Right lobe of liver (tissue), 4 donors: ENCODE results near the gene NCDN.

Source experiments
- CTCF ChIP-seq, 4 donors: fragments of 200-600 bp in 3 of 4; fragments of 450-650 bp in 1 of 4; IDR thresholded peaks; one replicate each; pipeline versions ENCODE4 v1.5.1 to v1.8.0; 2016 to 2022; ENCODE audit warnings: antibody characterized with exemption in 4 of 4, mild to moderate bottlenecking in 2 of 4
- POLR2A ChIP-seq: fragments of 450-650 bp; IDR thresholded peaks from one replicate; pipeline ENCODE4 v1.6.1; 2017; ENCODE audit warnings: antibody characterized with exemption, mild to moderate bottlenecking
- donor health status: DM: no; HTN: no; CAD: no.
- donor health status: DM: no; HTN: no; CAD: no.
- donor health status: DM: no; HTN: yes; CAD: no.

- TF ChIP-seq CTCF (IDR thresholded peaks at IDR 0.05) (no peak), POLR2A (no peak)
Observed at GRCh38 chr1:35570589-35571137, 13.1 kb downstream of the NCDN start.
